NCI-H345 treated with DMSO at 0.1 percent for 48 hours (cell line): ENCODE results near the gene SCN5A.

ENCODE experiments used
- DNase-seq: peaks from one replicate; lab custom pipeline; 2025; ENCODE audit not compliant: unreplicated experiment; lab: John Stamatoyannopoulos, UW

Gene SCN5A

DNA sequence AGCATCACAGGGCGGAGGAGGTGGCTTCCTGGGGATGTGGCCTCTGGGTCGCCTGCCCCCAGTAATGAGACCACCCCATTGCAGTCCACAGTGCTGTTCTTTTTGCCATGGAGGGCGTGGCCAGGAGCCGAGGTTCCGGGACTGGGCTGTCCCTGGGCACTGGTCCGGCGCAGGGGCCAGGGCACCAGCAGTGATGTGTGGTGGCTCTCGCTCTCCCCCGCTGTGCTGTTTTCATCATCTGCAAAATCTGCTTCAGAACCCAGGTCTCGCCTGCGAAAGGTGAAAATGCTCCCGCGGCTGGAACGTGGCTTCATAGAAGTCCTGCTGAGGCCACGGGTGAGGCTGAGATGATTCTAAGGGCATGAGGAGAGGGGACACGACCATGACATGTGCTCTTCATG lies 45.8 kb downstream of the SCN5A start:
- no peak for DNase-seq

DNA sequence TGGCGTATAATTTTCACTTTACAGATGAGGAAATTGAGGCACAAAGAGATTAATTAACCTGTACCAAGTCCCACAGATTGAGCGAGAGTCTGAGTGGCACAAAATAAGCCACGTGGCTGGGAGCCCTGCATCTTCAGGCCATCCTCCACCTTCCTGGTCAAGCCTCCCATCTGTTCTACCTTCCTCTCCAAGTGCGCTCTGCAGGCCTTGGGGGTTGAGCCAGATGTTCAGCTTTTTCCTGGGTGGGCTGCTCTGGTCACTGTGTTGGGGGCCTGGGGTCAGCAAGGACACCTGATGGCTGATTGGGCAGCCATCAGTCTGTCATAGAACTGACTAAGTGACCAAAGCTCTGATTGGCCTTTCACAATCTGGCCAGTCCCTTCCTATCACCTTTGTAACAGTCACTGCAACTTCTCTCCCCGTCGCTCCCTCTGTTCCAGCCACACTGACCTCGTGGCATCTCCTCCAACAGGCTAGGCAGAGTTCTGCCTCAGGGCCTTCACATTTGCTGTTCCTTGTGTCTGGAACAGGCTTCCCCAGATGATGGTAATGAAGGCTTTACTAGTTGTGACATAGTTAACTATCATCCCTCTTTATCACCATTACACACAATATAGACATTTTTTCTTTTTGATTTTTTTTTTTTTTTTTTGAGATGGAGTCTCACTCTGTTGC lies 46.8 kb downstream of the SCN5A start:
- no peak for DNase-seq

DNA sequence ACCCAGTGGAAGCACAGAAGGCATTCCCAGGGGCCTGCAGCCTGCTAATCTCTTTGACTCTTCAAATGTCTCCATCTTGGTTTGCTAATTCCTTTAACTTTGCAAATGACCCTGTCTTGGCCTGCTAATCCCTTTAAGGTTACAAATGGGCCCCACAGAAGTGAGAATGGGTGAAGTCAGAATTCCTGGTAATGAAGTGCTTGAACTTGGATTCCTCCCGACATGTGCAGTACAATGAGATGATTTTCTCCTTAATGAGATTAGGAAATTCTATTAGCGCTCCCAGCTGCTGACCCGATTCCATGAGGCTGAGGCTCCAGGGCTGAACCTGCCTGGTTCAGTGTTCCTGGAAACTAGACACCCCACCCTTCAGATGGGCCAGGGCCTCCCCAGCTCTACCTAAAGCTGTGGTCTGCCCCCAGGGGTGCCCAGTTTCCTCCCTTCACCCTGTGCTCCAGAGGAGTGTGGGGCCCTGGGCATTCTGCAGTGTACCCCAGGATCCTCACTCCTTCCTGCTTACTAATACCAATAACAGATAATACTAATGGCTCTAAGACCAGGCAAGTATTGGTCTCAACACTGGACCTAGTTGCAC lies 47.4 kb downstream of the SCN5A start:
- DNase-seq, result no peak

DNA sequence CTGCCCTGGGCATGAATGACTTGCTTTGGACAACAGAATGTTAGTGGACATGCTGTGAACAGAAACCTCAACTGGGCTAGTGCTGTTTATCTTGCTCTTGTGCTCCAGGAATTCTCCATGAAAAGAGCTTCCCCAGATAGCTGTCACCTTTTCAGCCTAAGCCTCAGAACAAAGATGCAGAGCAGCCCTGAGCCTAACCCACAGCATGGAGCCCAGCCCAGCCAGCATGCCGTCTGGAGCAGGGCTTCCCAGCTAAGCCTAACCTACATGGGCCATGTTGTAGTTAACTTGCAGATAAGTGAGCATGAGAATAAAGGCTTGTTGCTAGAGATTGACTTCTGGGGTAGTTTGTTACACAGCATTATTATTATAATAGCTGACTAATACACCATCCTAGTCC lies 48.9 kb downstream of the SCN5A start:
- no peak for DNase-seq

DNA sequence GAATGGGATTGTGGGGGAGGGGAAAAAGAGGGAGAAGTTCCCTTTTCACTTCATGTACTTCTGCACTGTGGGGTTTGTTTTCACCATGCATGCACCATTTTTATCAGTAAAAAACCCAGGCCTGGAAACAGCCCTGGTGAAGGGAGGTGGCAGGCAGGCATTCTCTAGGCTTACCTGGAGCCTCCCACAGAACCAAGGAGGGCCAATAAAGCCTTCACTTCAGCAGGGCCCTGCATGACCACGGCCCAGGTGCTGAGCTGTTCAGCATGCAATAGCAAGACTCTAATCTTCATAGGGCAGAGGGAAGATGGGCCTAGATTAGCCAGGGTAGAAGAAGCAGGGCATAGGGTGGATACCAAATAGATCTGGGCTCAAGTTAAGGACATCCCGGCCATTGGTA lies 49.6 kb downstream of the SCN5A start:
- no peak for DNase-seq

DNA sequence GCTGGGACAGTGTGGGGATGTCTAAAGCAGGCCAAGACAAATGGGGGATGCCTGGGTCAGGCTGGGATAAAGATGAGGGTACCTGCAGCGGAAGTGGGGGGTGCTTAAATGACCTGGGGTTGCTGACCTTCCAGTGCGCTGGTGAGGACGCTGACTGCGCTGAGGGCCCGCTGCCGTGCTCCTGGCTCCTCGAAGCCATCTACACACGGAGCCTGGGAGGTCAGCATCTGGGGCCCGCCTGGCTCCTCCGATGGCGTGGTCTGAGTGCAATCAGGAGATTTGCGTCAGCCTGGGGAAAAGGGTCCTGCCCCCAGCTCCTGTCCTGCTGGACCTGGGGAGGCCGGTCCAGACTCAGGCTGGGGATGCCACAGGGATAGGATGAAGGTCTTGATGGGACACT lies 50.7 kb downstream of the SCN5A start:
- no peak for DNase-seq

DNA sequence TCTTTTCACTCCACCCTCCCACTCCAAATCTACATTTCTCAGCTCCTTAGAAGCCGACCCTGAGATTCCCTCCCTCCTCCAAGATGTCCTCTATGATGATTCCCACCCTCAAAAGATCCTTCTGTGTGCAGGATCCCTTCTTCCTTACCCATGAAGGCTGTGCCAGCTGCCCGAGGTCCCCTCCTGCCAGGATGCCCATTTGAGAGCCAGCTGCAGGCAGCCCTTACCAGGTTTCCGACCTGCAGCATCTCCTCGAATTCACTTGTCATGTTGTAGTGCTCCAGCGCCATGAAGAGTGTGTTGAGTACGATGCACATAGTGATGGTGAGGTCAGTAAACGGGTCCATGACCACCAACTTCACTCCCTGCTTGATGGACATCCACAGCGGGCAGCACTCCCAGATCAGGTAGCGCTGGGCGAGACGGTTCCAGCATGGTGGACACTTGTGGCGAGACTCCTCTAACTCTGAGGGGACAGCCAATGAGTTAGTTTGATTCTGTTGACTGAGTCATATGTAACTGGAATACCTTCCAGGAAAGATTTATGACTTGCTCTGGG lies 51.9 kb downstream of the SCN5A start:
- DNase-seq, result no peak

DNA sequence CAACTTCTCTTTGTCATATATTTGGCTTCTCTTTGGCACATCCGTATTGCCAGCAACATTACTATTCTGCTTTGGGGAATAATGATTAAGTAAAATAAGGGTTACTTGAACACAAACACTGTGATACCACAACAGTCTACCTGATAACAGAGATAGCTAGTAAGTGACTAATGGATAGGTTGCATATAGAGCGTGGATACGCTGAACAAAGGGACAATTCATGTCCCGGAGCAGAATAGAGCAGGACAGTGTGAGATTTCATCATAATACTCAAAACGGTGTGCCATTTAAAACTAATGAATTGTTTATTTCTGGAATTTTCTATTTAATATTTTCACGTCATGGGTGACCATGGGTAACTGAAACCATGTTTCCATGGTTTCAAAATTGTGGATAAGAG lies 54.1 kb downstream of the SCN5A start:
- DNase-seq, result no peak

DNA sequence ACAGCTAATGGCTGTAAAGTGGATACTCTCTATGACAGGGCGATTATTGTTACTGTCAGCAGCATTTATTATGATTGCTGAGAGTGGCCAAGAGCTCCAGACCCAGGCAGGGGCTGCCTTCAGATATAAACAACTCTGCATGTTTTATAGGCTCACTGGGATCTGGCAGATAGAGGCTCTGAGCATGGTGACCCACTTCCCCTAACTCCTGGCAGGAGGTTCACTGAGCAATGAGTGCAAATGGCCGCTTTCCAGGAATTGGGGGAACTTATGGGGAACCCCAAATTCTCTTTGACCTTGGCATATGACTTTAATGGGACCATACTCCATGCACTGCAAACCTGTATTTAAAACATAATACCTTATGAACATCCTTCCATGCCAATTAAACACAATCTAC lies 59.0 kb downstream of the SCN5A start:
- no peak for DNase-seq

DNA sequence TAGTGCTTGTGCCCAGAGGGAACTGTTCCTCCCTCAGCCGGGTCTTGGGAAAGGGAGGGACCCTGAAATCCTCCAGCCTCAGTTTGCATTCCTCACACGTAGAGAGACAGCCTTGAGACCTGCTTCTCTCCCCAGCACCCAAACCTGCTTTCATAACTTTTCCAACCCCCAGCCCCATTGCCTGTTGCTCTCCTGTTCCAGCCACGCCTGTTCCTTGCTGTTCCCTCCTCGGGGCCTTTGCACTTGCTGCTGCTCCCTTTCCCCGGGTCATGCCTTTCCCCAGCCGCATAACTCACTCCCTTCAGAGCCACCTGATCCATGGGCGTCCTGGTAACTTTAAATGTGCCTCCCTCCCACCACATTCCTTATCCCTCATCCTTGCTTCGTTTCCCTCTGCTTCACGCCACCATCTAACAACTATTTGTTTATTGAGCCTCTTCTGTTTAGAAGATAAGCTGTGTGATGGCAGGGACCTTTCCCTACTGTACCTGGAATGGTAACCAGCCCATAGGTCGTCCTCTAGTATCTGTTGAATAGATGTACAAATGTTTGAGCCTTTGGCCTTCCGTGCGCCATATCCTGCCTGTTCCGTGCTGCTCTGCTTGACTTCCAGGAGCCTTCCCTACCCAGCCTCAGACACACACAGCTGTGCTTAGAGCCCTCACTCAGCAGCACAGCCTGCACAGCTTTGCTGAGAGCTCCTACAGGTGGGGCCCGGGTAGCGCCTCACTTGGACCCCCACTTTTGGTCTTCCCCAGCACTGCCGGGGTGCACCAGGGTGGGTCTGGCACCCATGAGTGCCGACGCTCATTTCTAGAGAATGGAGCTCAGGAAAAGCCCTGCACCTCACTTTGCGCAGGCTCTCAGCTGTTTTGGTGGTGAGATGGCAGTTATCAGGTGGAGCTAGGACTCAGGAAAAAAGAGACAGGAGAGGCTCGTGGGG lies 60.2 kb downstream of the SCN5A start:
- no peak for DNase-seq

DNA sequence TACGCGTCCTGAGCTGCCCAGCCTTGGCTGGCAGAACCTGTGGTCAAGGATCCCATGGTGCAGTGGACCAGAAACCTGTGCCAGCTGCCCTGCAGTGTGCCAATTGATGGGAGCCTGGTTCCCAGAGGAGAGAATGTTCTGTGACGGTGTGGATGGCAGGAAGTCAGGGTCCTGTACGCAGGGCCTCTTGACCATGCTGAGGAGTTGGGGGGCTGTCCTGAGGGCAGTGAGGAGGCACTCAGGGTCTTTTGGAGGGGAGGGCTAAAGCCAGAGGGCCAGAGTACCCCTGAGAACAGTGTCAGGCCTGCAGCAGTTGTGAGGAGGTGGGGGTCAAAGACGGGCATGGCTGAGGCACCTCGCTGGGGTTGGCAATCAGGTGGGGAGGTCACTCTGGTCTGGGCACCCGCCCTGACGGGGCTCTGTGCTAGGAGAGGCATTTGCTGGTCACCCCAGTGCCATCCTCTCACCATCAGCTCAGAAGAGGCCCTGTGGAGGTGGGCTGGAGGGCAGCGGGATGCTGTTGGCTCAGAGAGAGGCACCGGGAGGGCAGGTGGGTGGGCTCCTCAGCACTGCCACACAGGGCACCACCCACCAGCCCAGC lies 61.0 kb downstream of the SCN5A start:
- no peak for DNase-seq

DNA sequence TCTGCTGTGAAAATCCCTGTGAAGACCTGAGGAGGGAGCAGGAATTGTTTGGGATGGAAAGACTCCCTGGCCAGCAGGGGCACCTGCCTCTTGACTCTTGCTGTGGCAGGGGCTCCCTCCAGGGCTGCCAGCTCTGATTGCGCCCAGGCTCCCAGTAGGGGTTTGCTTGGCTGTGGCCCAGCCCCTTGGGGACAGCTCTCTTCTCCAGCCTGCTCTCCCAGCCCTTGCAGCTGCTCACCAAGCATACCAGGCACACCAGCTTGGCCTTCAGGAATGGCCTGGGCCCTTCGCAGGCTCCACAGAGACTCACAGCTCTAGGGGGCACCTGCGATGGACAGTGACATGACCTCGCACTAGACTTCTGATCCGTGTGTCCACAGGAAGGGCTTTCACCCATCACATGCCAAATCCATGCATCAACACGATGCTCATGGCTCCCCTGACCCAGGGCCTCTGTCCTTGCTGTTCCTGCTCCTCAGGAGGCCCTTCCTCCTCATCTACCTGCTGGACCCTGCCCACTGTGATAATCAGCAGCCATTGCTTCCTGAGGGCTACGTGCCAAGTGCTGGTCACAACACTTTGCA lies 61.8 kb downstream of the SCN5A start:
- DNase-seq, result no peak

DNA sequence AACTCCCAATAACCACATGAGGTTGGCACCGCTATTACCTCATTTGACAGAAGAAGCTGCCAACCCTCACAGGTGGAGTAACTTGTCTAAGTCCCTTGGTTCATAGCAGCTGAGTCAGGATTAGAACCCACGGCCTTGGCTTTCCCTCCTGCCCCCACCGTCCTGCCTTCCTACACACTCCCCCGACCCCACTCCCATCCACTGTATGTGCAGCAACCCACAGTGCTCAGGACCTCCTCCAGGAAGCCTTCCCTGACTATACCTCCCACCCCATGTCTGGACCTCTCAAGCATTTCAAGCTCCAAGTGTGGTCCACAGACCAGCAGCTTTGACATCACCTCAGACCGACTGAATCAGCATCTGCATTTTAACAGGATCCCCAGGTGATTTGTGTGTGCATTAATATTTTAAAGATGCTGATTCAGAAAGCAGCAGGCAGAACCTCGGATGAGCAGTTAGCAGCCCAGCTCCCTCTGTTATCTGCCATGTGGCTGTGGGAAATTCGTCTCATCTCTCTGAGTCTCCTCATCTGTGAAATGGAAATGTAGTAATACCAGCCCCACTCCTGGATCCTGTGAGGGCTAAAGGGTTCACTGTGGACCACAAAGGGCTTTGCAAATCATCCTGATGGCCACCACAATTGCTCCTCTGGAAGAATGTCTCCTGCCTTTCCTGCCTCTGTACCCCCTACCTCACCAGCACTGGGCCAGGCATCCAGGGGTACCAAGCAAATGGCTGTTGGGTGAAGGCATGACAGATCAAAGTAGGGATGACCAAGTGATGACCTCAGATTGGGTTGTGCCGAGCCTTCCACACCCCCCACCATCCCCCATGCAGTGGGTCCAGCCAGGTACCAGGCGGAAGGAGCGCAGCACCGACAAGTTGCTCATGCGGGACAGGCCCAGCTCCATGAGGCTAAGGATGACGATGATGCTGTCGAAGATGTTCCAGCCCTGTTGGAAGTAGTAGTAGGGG lies 62.7 kb downstream of the SCN5A start:
- DNase-seq, result no peak

DNA sequence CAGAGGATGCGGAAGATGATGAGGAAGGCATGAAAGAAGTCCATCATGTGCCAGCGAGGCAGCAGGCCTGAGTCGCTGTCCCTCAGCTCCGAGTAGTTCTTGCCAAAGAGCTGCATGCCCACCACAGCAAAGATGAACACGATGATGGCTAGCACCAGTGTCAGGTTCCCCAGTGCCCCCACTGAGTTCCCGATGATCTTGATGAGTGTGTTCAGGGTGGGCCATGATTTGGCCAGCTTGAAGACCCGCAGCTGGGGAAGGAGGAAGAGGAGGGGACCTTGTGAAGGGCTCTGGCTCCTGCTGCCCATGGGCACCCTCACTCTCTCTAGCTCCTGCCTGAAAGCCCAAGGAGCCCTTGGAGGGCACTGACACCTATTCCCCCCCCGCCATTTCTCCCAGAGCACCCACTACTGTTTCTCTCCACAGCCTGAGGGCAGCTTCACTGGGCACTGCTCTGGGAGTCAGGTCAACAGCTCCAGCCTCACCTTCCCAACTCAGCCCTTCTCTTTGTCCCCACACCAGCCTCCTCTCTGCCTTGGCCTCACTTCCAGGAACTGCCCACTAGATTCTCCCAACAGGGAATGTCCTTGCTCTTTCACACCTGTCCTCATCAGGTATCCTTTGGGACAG lies 63.6 kb downstream of the SCN5A start:
- DNase-seq, result no peak

DNA sequence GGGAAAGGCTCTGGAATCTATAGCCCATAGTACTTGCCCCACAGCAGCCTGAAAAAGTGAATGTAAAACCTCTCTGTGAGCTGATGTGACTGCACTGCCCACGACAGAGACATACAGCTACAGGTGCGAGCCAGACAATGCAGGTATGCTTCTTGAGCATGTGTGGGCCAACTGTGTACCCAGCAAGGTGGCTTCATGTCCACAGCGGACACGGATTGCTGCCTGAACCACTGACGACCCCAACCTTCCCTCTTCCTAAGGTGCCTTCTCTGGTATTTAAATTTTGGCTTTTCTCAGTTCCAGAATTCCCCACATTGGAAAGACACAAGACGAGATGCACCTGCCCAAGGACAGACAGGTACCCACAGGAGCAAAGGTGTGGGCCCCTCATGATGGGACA lies 65.8 kb downstream of the SCN5A start:
- DNase-seq, result no peak

DNA sequence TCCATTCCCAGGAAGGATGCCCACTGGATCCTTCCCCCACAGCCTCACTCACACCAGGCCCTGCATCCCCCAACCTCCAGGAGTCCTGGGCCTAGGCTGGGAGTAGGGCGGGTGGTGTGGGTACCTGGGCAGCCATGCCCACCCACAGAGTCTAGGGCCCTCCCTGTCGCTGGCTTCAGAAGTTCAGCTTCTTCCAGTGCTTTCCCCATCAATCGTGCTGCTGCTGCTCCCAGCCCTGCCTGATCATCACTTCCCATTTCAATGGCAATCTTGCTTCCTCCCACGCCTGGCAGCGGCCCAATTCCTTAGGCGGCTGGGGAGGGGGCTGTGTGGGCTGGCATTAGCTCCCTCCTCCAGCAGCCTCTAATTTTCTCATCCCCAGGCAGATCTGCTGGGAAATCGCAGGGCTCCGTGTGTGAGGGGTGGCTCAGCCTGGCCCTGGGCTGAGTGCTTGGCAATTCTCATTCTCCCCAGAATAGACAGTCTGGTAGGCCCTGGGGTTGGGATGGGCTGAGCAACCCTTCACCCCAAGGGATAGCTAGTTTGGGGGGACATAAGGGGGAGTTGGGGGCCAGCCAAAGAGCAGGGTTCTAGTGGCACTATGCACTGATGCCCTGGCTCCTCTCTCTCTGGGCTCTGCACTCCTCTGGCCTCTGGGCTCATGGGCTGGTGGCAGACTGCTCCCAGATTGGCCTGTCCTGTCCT lies 66.4 kb downstream of the SCN5A start:
- DNase-seq, result no peak

DNA sequence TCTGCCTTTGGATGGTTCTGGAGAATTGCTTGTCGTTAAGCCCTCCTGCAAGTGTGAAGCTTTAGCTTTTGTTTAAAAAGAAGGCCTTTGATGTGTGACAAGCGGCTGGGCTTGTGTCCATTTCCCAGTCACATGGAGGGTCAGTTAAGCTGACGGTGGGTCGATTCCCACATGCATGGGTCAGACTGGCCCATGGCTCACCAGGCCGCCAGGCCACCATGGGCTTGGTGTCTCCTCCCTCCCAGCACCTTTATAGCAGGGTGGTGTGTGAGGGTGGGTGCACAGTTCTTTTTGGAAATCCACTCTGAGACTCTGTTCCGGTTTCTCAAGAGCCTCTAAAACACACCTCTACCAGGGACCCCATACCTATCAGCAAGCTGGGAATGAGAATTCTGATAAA lies 67.2 kb downstream of the SCN5A start:
- no peak for DNase-seq

DNA sequence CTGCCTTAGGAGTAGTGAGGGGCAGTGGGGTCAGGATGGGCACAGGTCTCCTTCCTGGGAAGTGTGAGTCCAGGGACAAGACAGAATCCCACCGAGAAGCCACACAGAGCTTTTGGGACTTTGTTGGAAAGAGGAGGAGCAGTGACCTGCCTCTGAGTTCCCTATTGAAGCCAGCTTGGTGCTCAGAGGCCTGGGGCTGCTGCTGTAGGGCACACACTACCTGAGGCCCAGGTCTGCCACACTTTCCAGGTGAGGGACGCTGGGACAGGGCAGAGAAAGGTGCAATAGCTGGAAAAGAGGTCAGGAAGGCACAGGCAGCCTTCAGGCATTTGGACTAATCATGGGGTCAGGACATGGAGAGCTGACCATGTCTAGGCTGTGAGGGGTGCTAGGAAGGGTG lies 67.7 kb downstream of the SCN5A start:
- no peak for DNase-seq
